Measurements from ENCODE around the gene PAX5.

GRCh38 chr9:36878986-36879982 is 154.8 kb downstream of the PAX5 start:
- TF ChIP-seq CTCF (IDR thresholded peaks at IDR 0.05) (no peak), POLR2A (IDR thresholded peaks at IDR 0.05) (no peak)

Measured in esophagus squamous epithelium (tissue), 4 donors.